SU-DHL-6 (cell line): ENCODE results near the gene THTPA.

ENCODE experiments used
- CTCF ChIP-seq: fragments of 200-600 bp; sonication (generic); IDR thresholded peaks from one replicate; pipeline ENCODE4 v1.5.1; 2017; ENCODE audit warnings: antibody characterized with exemption, mild to moderate bottlenecking, low read length, moderate library complexity; ENCODE audit not compliant: insufficient read depth, poor library complexity, severe bottlenecking
- EZH2phosphoT487 ChIP-seq: fragments of 200-600 bp; sonication (generic), shearing (Covaris generic); conservative IDR thresholded peaks from 2 replicates; pipeline ENCODE4 v1.6.1; 2018; ENCODE audit warnings: mild to moderate bottlenecking, antibody characterized with exemption, low read length, moderate library complexity, mixed read lengths

- TF ChIP-seq CTCF (no peak), EZH2phosphoT487 (no peak)
Observed at GRCh38 chr14:23547924-23548323, 8.1 kb upstream of the THTPA start.
